Measurements from ENCODE around the gene TEX14.

TEX14 gene

DNA sequence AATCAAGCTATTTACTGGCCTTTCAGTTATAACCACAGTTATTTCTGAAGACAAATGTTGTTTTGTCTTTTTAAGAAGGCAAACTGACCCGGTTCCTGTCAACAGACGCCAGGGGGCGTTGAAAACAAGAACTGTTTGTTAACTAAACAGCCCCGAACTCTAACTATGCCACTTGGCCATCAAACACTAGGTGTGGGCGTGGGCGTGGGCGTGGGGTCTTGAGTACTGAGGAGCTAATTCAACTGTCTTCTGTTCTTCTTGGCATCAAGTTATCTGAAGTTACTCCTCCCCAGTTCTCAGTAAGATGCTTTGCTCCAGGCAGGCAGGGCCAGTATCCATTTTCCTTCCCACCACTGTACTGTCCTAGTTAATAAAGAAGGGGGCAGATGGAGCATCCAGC lies 114.1 kb downstream of the TEX14 start:
- TF ChIP-seq, protein P1, sequence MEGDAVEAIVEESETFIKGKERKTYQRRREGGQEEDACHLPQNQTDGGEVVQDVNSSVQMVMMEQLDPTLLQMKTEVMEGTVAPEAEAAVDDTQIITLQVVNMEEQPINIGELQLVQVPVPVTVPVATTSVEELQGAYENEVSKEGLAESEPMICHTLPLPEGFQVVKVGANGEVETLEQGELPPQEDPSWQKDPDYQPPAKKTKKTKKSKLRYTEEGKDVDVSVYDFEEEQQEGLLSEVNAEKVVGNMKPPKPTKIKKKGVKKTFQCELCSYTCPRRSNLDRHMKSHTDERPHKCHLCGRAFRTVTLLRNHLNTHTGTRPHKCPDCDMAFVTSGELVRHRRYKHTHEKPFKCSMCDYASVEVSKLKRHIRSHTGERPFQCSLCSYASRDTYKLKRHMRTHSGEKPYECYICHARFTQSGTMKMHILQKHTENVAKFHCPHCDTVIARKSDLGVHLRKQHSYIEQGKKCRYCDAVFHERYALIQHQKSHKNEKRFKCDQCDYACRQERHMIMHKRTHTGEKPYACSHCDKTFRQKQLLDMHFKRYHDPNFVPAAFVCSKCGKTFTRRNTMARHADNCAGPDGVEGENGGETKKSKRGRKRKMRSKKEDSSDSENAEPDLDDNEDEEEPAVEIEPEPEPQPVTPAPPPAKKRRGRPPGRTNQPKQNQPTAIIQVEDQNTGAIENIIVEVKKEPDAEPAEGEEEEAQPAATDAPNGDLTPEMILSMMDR (conservative IDR thresholded peaks at IDR 0.05; ENCODE audit: low read depth, low read length) = peak; percentile 77
- H3K4me3 ChIP-seq (ENCODE audit: low read depth, low read length) = no peak overlapping the region
- DNase-seq (ENCODE audit: low read depth) = peak; percentile 76

DNA sequence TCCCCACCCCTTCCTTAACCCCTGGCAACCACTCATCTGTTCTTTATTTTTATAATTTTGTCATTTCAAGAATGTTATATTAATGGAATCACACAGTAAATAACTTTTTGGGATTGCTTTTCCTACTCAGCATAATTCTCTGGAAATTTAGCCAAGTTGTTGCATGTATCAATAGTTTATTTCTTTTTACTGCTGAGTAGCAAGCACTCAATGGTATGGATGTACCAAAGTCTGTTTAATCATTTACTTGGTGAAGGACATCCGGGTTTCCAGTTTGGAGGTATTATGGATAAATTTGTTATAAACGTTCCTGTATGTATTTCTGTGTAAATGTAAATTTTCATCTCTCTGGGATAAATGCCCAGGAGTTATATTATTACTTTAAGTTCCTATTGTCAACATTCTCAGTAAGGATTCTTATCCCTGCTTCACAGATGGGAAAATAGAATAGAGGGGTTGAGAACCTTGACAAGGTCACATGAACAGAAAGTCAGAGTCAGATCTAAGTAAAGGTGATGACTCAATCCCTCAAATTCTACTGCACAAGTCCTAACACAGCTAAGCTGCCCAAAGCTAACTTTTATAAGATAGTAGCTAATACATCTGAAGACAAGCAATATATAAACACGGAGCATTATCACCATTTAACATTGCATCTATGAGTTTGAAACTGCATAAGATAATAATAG lies 115.0 kb downstream of the TEX14 start:
- no peak overlapping the region for H3K4me3 ChIP-seq (ENCODE audit: low read depth, low read length)
- TF ChIP-seq, protein P1 (conservative IDR thresholded peaks at IDR 0.05; ENCODE audit: low read depth, low read length) = no peak
- peak; percentile 24 for DNase-seq (ENCODE audit: low read depth)

DNA sequence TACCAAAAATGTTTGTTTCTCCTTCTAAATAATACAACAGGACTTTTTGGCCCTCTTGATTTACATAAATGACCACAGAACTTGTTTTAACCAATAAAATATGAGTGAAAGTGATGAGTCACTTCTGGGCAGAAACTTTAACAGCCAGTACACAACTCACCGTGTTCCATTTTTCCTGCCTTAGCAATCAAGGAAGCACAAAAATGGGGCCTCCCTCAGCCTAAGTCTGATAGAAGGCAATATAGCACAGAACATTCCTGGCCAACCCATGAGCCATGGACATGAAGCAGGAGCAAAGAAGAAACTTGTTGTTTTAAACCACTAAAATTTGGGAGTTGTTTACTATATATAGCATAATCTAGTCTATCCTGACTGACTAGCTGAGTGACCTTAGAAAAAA lies 116.3 kb downstream of the TEX14 start:
- peak; percentile 78 for DNase-seq (ENCODE audit: low read depth)
- H3K4me3 ChIP-seq (ENCODE audit: low read depth, low read length) = no peak overlapping the region
- TF ChIP-seq, protein P1 (conservative IDR thresholded peaks at IDR 0.05; ENCODE audit: low read depth, low read length) = no peak

DNA sequence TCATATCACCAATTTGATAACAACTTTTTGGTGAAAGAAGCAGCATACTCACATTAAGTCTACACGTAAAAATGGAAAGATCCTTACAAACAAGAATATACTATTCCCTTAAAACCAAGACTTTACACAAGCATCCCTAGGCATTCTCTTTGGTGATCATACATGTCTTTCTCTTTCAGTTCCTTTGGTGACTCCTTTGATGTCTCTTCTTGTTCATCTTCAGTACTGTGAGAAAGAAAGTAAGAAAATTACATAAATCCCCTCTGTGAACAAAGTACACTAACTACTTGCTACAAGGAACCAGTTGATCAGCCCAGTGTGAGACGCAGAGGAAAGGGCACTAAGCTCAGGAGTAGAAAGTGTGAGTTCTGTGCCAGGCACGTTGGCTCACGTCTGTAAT lies 117.8 kb downstream of the TEX14 start:
- DNase-seq (ENCODE audit: low read depth) = no peak
- TF ChIP-seq, protein P1 (conservative IDR thresholded peaks at IDR 0.05; ENCODE audit: low read depth, low read length) = no peak
- H3K4me3 ChIP-seq (ENCODE audit: low read depth, low read length) = no peak overlapping the region

DNA sequence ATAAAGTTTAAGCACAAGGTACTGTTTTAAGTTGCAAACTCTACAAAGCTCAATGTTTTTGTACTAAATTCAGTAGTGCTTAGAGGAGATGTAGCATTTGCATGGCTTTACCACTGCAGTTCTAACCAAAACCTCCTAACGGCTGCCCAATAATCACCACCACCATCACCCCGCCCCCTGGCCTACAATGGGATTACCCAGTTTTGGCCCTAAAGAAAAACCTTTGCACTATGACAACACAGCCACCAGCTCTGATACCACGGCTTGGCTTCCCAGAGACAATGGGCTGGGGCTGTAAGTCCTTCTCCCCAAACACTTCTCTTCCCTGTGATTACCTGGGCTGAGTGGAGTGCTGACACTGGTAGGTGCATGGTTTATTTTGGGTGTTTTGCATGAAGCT lies 119.0 kb downstream of the TEX14 start:
- H3K4me3 ChIP-seq (ENCODE audit: low read depth, low read length) = no peak overlapping the region
- no peak for DNase-seq (ENCODE audit: low read depth)
- TF ChIP-seq, protein P1 (conservative IDR thresholded peaks at IDR 0.05; ENCODE audit: low read depth, low read length) = no peak

DNA sequence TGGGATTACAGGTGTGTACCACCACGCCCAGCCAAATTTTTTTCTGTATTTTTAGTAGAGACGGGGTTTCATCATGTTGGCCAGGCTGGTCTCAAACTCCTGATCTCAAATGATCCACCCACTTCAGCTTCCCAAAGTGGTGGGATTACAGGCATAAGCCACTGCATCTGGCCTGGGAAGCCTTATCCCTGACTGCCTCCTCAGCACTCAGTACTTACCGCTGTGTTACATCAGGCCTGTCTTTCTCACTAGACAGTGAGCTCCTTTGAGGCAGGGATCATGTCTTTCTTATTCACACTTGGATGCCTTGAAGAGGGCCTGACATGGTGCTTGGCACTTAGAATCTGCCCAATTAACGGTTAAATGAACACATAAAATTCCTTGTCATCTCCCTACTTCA lies 121.1 kb downstream of the TEX14 start:
- TF ChIP-seq, protein P1 (conservative IDR thresholded peaks at IDR 0.05; ENCODE audit: low read depth, low read length) = no peak
- H3K4me3 ChIP-seq (ENCODE audit: low read depth, low read length) = no peak overlapping the region
- DNase-seq (ENCODE audit: low read depth) = no peak

DNA sequence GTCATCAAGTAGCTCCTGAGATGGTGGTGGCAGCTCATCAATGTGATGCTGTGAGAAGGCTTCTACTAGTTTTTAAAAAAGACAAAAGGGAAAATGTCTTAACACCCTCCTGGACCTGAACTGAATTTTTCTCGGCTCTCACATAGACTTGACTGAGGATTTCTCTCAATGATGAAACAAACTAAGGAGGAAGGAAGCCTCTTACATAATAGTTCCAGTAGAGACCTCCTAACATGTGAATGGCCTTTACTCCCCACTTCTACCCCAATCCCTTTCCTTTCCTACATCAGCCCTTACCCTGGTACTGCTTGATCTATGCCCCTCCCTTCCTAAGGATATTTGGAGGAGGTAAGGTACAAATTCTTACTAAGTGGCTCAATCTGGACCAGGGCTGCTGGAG lies 122.6 kb downstream of the TEX14 start:
- no peak for DNase-seq (ENCODE audit: low read depth)
- no peak overlapping the region for H3K4me3 ChIP-seq (ENCODE audit: low read depth, low read length)
- TF ChIP-seq, protein P1 (conservative IDR thresholded peaks at IDR 0.05; ENCODE audit: low read depth, low read length) = no peak

All from choroid plexus epithelial cell (primary cell).